ENCODE measurements around the gene SCN4A. TPM values are rescaled to one million over a fixed set of nuclear protein-coding genes. Genes with fewer than 3 reads are reported as not detected.

SCN4A gene
- total RNA-seq, 1 donor from 2014 or later: 0.43 TPM

DNA sequence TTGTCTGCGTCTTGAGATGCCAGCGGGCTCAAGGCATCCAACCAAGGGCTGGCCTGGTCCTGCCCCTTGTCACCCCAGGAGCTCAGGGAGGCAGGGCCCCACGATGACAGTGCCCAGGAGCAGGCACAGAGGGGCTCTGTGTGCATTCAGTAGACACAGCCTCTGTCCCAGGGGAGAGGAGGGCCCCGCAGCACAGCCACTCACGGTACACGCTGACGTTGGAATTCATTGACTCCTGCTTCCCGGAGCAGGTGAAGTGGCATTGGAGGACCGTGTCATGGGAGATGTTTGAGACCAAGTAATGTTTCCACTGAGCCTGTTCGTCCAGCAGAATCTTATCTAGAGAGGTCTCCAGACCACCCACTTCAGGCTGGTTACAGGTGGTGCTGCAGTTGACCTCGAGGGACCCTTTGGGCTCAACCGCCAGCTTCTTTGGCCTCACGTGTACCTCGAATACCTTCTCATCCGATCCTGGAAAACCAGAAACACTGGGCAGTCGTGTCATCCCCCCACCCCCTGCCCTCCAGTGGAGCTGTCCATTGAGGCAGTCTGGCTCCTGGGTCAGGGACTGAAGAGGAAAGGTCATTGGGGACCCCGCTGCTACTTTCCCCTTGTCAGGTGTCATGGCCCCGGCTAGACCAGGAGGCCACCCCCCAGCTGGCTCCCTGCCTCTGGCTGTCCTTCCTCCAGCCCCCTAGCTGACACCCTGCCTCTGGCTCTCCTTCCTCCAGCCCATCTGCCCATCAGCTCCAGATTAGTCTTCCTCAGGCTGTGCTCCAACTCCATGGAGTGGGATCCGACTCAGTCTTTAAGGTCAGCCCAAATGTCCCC, 32.4 kb upstream of the SCN4A start:
- peaks cover 20% of the 10 kb centered on the region for H3K27me3 Mint-ChIP-seq (ENCODE audit: low read depth, unreplicated experiment)
- H3K4me1 Mint-ChIP-seq (ENCODE audit: low read depth, unreplicated experiment): peaks cover 9% of the 10 kb centered on the region
- Histone ChIP-seq H3K9ac (ENCODE audit: low read length) (no peak overlapping the region), H3K4me1 (ENCODE audit: insufficient read depth, low read length) (peaks cover 6% of the 10 kb centered on the region), H3K36me3 (ENCODE audit: insufficient read depth, low read length) (no peaks in the 10 kb centered on the region), H3K9me3 (ENCODE audit: insufficient read depth, low read depth, low read length) (no peaks in the 10 kb centered on the region), H4K20me1 (ENCODE audit: insufficient read depth, low read length) (no peaks in the 10 kb centered on the region), H3K4me3 (ENCODE audit: insufficient read depth, low read depth, low read length) (no peak overlapping the region), H3K27me3 (ENCODE audit: insufficient read depth, low read length) (no peaks in the 10 kb centered on the region), H2AFZ (ENCODE audit: low read depth, low read length) (no peak overlapping the region), H3K79me2 (ENCODE audit: insufficient read depth, low read length) (no peaks in the 10 kb centered on the region), H3K27ac (ENCODE audit: low read depth, low read length) (no peak overlapping the region), H3K4me2 (ENCODE audit: low read length) (no peak overlapping the region)
- no peak for TF ChIP-seq EZH2 (IDR thresholded peaks at IDR 0.05; ENCODE audit: insufficient read depth, low read length)
- TF ChIP-seq, protein P1, sequence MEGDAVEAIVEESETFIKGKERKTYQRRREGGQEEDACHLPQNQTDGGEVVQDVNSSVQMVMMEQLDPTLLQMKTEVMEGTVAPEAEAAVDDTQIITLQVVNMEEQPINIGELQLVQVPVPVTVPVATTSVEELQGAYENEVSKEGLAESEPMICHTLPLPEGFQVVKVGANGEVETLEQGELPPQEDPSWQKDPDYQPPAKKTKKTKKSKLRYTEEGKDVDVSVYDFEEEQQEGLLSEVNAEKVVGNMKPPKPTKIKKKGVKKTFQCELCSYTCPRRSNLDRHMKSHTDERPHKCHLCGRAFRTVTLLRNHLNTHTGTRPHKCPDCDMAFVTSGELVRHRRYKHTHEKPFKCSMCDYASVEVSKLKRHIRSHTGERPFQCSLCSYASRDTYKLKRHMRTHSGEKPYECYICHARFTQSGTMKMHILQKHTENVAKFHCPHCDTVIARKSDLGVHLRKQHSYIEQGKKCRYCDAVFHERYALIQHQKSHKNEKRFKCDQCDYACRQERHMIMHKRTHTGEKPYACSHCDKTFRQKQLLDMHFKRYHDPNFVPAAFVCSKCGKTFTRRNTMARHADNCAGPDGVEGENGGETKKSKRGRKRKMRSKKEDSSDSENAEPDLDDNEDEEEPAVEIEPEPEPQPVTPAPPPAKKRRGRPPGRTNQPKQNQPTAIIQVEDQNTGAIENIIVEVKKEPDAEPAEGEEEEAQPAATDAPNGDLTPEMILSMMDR (IDR thresholded peaks at IDR 0.05; ENCODE audit: insufficient read depth, low read depth, low read length): no peak
- DNase-seq (ENCODE audit: low read depth) (no peak), FAIRE-seq (no peak)
- no peak overlapping the region for H3K27ac Mint-ChIP-seq (ENCODE audit: unreplicated experiment)
- H3K9me3 Mint-ChIP-seq (ENCODE audit: unreplicated experiment): no peaks in the 10 kb centered on the region
- no peak overlapping the region for H3K4me3 Mint-ChIP-seq (ENCODE audit: unreplicated experiment)
- no peaks in the 10 kb centered on the region for H3K36me3 Mint-ChIP-seq (ENCODE audit: low read depth, unreplicated experiment)

DNA sequence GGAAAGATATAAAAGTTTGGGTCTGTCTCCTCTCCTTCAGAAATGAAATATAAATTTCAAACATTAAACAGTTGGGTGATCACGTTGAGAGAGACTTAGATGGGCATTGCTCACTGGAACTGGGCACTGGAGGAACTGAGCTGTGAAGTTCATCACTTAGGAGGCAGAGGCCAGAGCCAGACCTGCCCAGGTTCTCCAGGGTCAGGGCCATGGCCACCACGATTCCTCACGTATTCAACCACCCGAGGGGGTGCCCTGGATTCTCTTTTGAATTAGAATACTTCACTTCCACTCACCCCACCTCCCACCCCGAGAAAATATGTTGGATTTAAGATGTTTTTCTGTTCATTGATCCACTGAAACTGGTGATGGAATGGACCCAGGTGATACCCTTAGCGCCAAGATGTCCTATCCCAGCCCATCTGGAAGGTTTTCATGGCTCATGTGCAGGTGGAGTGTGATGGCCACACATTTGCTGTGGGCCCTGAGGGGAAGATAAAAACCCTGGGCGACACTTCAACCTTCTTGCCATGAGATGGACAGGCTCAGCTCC, 31.6 kb upstream of the SCN4A start:
- Histone ChIP-seq H3K79me2 (ENCODE audit: insufficient read depth, low read length) (no peaks in the 10 kb centered on the region), H3K9ac (ENCODE audit: low read length) (no peak overlapping the region), H3K4me2 (ENCODE audit: low read length) (no peak overlapping the region), H4K20me1 (ENCODE audit: insufficient read depth, low read length) (no peaks in the 10 kb centered on the region), H3K27ac (ENCODE audit: low read depth, low read length) (no peak overlapping the region), H3K9me3 (ENCODE audit: insufficient read depth, low read depth, low read length) (no peaks in the 10 kb centered on the region), H3K36me3 (ENCODE audit: insufficient read depth, low read length) (no peaks in the 10 kb centered on the region), H2AFZ (ENCODE audit: low read depth, low read length) (no peak overlapping the region), H3K4me3 (ENCODE audit: insufficient read depth, low read depth, low read length) (no peak overlapping the region), H3K4me1 (ENCODE audit: insufficient read depth, low read length) (no peaks in the 10 kb centered on the region), H3K27me3 (ENCODE audit: insufficient read depth, low read length) (no peaks in the 10 kb centered on the region)
- no peak overlapping the region for H3K4me3 Mint-ChIP-seq (ENCODE audit: unreplicated experiment)
- no peaks in the 10 kb centered on the region for H3K9me3 Mint-ChIP-seq (ENCODE audit: unreplicated experiment)
- DNase-seq (ENCODE audit: low read depth) (no peak), FAIRE-seq (no peak)
- no peak overlapping the region for H3K27ac Mint-ChIP-seq (ENCODE audit: unreplicated experiment)
- no peaks in the 10 kb centered on the region for H3K36me3 Mint-ChIP-seq (ENCODE audit: low read depth, unreplicated experiment)
- TF ChIP-seq, protein P1 (IDR thresholded peaks at IDR 0.05; ENCODE audit: insufficient read depth, low read depth, low read length): no peak
- no peak for TF ChIP-seq EZH2 (IDR thresholded peaks at IDR 0.05; ENCODE audit: insufficient read depth, low read length)
- peaks cover 2% of the 10 kb centered on the region for H3K4me1 Mint-ChIP-seq (ENCODE audit: low read depth, unreplicated experiment)
- peaks cover 26% of the 10 kb centered on the region for H3K27me3 Mint-ChIP-seq (ENCODE audit: low read depth, unreplicated experiment)

Data from astrocyte (in vitro differentiated cells and primary cell).